GM08714 (cell line): ENCODE data around the gene CUEDC1.

Source experiments
- H3K4me3 ChIP-seq: fragments of 200-500 bp; sonication (Bioruptor generic); 2 replicates; pipeline ENCODE4 v1.5.1; 2014; ENCODE audit warnings: mild to moderate bottlenecking, low read length, inconsistent platforms
- ZNF274 ChIP-seq: IDR thresholded peaks from 2 replicates; pipeline ENCODE4 v1.6.1; 2012; ENCODE audit warnings: mild to moderate bottlenecking, low read depth, low read length

The CUEDC1 gene

GRCh38 chr17:57832314-57833178 is 122.7 kb downstream of the CUEDC1 start:
- H3K4me3 ChIP-seq, result no peak overlapping the region

GRCh38 chr17:57830880-57831279 is 124.3 kb downstream of the CUEDC1 start:
- TF ChIP-seq ZNF274, result no peak
- H3K4me3 ChIP-seq, result no peak overlapping the region

More at GRCh38 chr17:57832314-57833178, 122.7 kb downstream of the CUEDC1 start:
- TF ChIP-seq ZNF274, result no peak

GRCh38 chr17:57823469-57824401 is 131.5 kb downstream of the CUEDC1 start:
- TF ChIP-seq ZNF274, result no peak

GRCh38 chr17:57819867-57820266 is 135.3 kb downstream of the CUEDC1 start:
- H3K4me3 ChIP-seq, result no peak overlapping the region
- no peak for TF ChIP-seq ZNF274

More at GRCh38 chr17:57823469-57824401, 131.5 kb downstream of the CUEDC1 start:
- H3K4me3 ChIP-seq, result no peak overlapping the region

GRCh38 chr17:57819285-57819684 is 135.9 kb downstream of the CUEDC1 start:
- no peak overlapping the region for H3K4me3 ChIP-seq
- no peak for TF ChIP-seq ZNF274

- no peak for TF ChIP-seq ZNF274
- H3K4me3 ChIP-seq, result no peak overlapping the region
These were observed 137.1 kb downstream of the CUEDC1 start for GRCh38 chr17:57818066-57818465.

GRCh38 chr17:57817299-57817698 is 137.9 kb downstream of the CUEDC1 start:
- TF ChIP-seq ZNF274, result no peak
- no peak overlapping the region for H3K4me3 ChIP-seq

- no peak overlapping the region for H3K4me3 ChIP-seq
- no peak for TF ChIP-seq ZNF274
These were observed 140.8 kb downstream of the CUEDC1 start for GRCh38 chr17:57814421-57814820.

GRCh38 chr17:57811638-57812280 is 143.5 kb downstream of the CUEDC1 start:
- TF ChIP-seq ZNF274, result no peak
- no peak overlapping the region for H3K4me3 ChIP-seq
